HepG2 (cell line): ENCODE results near the gene TMEM269. TPM values are rescaled to one million over a fixed set of nuclear protein-coding genes. Genes with fewer than 3 reads are reported as not detected.

Experiments
- AHR ChIP-seq: IDR thresholded peaks from 2 replicates; pipeline ENCODE4 v1.6.1; 2018; ENCODE audit warnings: missing genetic modification reagents, missing compliant biosample characterization
- CBX5 ChIP-seq: sonication (generic); formaldehyde crosslinking; IDR thresholded peaks from 2 replicates; pipeline ENCODE4 v1.4.0; 2020; ENCODE audit warnings: missing genetic modification reagents, borderline replicate concordance
- CHCHD3 ChIP-seq: sonication (generic); formaldehyde crosslinking; IDR thresholded peaks from 2 replicates; pipeline ENCODE4 v1.8.0; 2022; ENCODE audit warnings: mild to moderate bottlenecking, missing genetic modification reagents, moderate library complexity
- DNMT3B ChIP-seq: conservative IDR thresholded peaks from 2 replicates; pipeline ENCODE4 v1.6.1; 2016; ENCODE audit warnings: missing biosample characterization, control low read depth
- FOXA3 ChIP-seq: IDR thresholded peaks from 2 replicates; pipeline ENCODE4 v1.6.1; 2016; ENCODE audit warnings: missing genetic modification reagents, missing compliant biosample characterization
- KLF13 ChIP-seq: sonication (generic); formaldehyde crosslinking; IDR thresholded peaks from 2 replicates; pipeline ENCODE4 v1.4.0; 2020; ENCODE audit warnings: mild to moderate bottlenecking, missing genetic modification reagents
- NR0B2 ChIP-seq: sonication (generic); formaldehyde crosslinking; IDR thresholded peaks from 2 replicates; pipeline ENCODE4 v1.4.0; 2020; ENCODE audit warnings: mild to moderate bottlenecking, missing genetic modification reagents
- RAD21 ChIP-seq: fragments of 450-650 bp; formaldehyde crosslinking; IDR thresholded peaks from 2 replicates; pipeline ENCODE4 v1.5.0; 2020; ENCODE audit warnings: mild to moderate bottlenecking
- REL ChIP-seq: sonication (generic); formaldehyde crosslinking; conservative IDR thresholded peaks from 2 replicates; pipeline ENCODE4 v1.8.0; 2022; ENCODE audit warnings: mild to moderate bottlenecking, missing genetic modification reagents, moderate library complexity
- RXRB ChIP-seq: IDR thresholded peaks from 2 replicates; pipeline ENCODE4 v1.6.1; 2016; ENCODE audit warnings: borderline replicate concordance, missing genetic modification reagents, missing compliant biosample characterization
- TRIM24 ChIP-seq: sonication (generic); formaldehyde crosslinking; IDR thresholded peaks from 2 replicates; pipeline ENCODE4 v1.8.0; 2022; ENCODE audit warnings: mild to moderate bottlenecking, missing genetic modification reagents
- ZBTB37 ChIP-seq: sonication (generic); formaldehyde crosslinking; IDR thresholded peaks from 2 replicates; pipeline ENCODE4 v1.4.0; 2020; ENCODE audit warnings: mild to moderate bottlenecking, missing genetic modification reagents
- ZBTB39 ChIP-seq: sonication (generic); formaldehyde crosslinking; IDR thresholded peaks from 2 replicates; pipeline ENCODE4 v1.5.0; 2020; ENCODE audit warnings: missing genetic modification reagents
- ZFY ChIP-seq: sonication (generic); formaldehyde crosslinking; IDR thresholded peaks from 2 replicates; pipeline ENCODE4 v1.4.0; 2020; ENCODE audit warnings: missing genetic modification reagents
- ZKSCAN1 ChIP-seq: fragments of 150-350 bp; IDR thresholded peaks from 2 replicates; pipeline ENCODE4 v1.6.1; 2014; ENCODE audit warnings: low read length
- ZNF382 ChIP-seq: sonication (generic); formaldehyde crosslinking; IDR thresholded peaks from 2 replicates; pipeline ENCODE4 v1.5.0; 2020; ENCODE audit warnings: missing genetic modification reagents, mild to moderate bottlenecking, borderline replicate concordance
- ZNF543 ChIP-seq: sonication (generic); formaldehyde crosslinking; IDR thresholded peaks from 2 replicates; pipeline ENCODE4 v1.4.0; 2020; ENCODE audit warnings: mild to moderate bottlenecking, missing genetic modification reagents
- ZNF576 ChIP-seq: sonication (generic); formaldehyde crosslinking; IDR thresholded peaks from 2 replicates; pipeline ENCODE4 v1.4.0; 2020; ENCODE audit warnings: mild to moderate bottlenecking, missing genetic modification reagents
- ZSCAN25 ChIP-seq: sonication (generic); formaldehyde crosslinking; IDR thresholded peaks from 2 replicates; pipeline ENCODE4 v1.8.0; 2022; ENCODE audit warnings: mild to moderate bottlenecking, missing genetic modification reagents
- polyA plus RNA-seq, 8 experiments: library from polyadenylated mRNA; depleted of rRNA in 3 of 8; stranded (reverse) in 7 of 8; unstranded in 1 of 8; fragments of >200 nt; fragmentation: Illumina TruSeq in 4 of 8; extraction: Trizol in 4 of 8; gene quantifications; 2 replicates each; pipeline versions ENCODE4 v1.2.1 to v1.2.3, GENCODE V29; 2011 to 2016; ENCODE audit warnings: low read depth in 4 of 8, missing spikeins in 1 of 8, mixed read lengths in 1 of 8; ENCODE audit not compliant: insufficient read depth in 1 of 8
- total RNA-seq, 5 experiments: library from RNA; depleted of rRNA; stranded (reverse); fragments of >200 nt; fragmentation: Illumina TruSeq; extraction: Trizol; gene quantifications; 2 replicates each; pipeline ENCODE4 v1.2.3, GENCODE V29; 2016; ENCODE audit warnings: low read depth in 1 of 5

TMEM269 gene
- total and polyA plus RNA-seq, 2 of the 13 experiments (the other 11 are each of a cell fraction or from before 2014, with no cell fraction given): 0.15 to 0.21 TPM

- peak; percentile 48 for TF ChIP-seq RAD21 (CRISPR knock-in tag)
- TF ChIP-seq NR0B2: peak; percentile 66; the same call in 1 of the 2 replicates
- peak; percentile 3; the same call in 1 of the 2 replicates for TF ChIP-seq AHR (CRISPR knock-in tag)
- no peak for TF ChIP-seq ZKSCAN1
- peak; percentile 51; the same call in 1 of the 2 replicates for TF ChIP-seq ZBTB39 (CRISPR knock-in tag)
- TF ChIP-seq CHCHD3: no peak
- no peak for TF ChIP-seq REL
- TF ChIP-seq ZBTB37 (CRISPR knock-in tag): no peak
- 0 out of 2 replicates have a peak, but pooled peaks have one; percentile 45 for TF ChIP-seq RXRB (CRISPR knock-in tag)
- TF ChIP-seq DNMT3B: no peak; the same call in 1 of the 2 replicates
- no peak; the same call in 1 of the 2 replicates for TF ChIP-seq ZSCAN25 (CRISPR knock-in tag)
- TF ChIP-seq TRIM24: no peak
- TF ChIP-seq FOXA3: peak; percentile 31; the same call in 1 of the 2 replicates
- TF ChIP-seq ZNF576 (CRISPR knock-in tag): no peak
- TF ChIP-seq ZNF382 (CRISPR knock-in tag): no peak
- no peak for TF ChIP-seq KLF13
- no peak for TF ChIP-seq CBX5 (CRISPR knock-in tag)
- peak; percentile 88 for TF ChIP-seq ZFY (CRISPR knock-in tag)
- peak; percentile 72 for TF ChIP-seq ZNF543 (CRISPR knock-in tag)
Measured at GRCh38 chr1:42766741-42767509, 17.9 kb upstream of the TMEM269 start, which contains the start of the genes C1orf50 and P3H1 (continued).
